ENCODE data around the gene MDP1.
A peak's percentile ranks its signal among the peaks of the same experiment; 100 is the strongest.

Gene MDP1

GRCh38 chr14:24186831-24187538, 28.9 kb downstream of the MDP1 start:
- DNase-seq (ENCODE audit: low read depth): no peak
- peak overlapping the region; percentile 85 for H3K4me3 ChIP-seq (ENCODE audit: low read depth, low read length)
- TF ChIP-seq POLR2A (IDR thresholded peaks at IDR 0.05; ENCODE audit: extremely low read depth, insufficient read length): no peak
- no peak for TF ChIP-seq MYC (IDR thresholded peaks at IDR 0.05; ENCODE audit: low read depth, low read length)

- TF ChIP-seq CTCF (IDR thresholded peaks at IDR 0.05; ENCODE audit: low read depth, low read length): no peak
- TF ChIP-seq POLR2A (IDR thresholded peaks at IDR 0.05; ENCODE audit: extremely low read depth, insufficient read length): no peak
- no peak for TF ChIP-seq MYC (IDR thresholded peaks at IDR 0.05; ENCODE audit: low read depth, low read length)
- no peak for TF ChIP-seq MAX (IDR thresholded peaks at IDR 0.05; ENCODE audit: low read depth, low read length)
- no peak for DNase-seq (ENCODE audit: low read depth)
- no peak overlapping the region for H3K4me3 ChIP-seq (ENCODE audit: low read depth, low read length)
These were observed 30.1 kb downstream of the MDP1 start for GRCh38 chr14:24185741-24186140.

DNA sequence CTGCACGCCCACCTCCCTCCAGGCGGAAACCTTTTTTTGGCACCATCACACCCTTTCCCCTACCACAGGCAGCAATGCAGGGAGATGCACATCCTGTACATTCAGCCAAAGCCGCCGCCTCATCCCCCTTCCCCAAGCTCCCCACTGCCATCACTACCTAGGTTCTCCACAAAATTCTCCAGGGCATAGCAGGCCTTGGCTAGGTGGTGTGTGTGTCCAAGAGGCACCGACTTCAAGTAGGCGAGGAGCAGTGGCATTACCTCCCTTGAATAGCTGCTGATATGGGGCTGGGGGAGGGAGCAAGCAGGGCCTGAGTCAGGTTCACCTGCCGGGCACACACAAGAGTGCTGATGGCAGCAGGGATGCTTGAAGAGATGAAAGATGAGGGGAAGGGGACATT, 30.8 kb downstream of the MDP1 start:
- H3K4me3 ChIP-seq (ENCODE audit: low read depth, low read length): no peak overlapping the region
- no peak for DNase-seq (ENCODE audit: low read depth)
- no peak for TF ChIP-seq MYC (IDR thresholded peaks at IDR 0.05; ENCODE audit: low read depth, low read length)
- TF ChIP-seq MAX (IDR thresholded peaks at IDR 0.05; ENCODE audit: low read depth, low read length): no peak
- no peak for TF ChIP-seq CTCF (IDR thresholded peaks at IDR 0.05; ENCODE audit: low read depth, low read length)
- no peak for TF ChIP-seq POLR2A (IDR thresholded peaks at IDR 0.05; ENCODE audit: extremely low read depth, insufficient read length)

- DNase-seq (ENCODE audit: low read depth): no peak
- TF ChIP-seq MYC (IDR thresholded peaks at IDR 0.05; ENCODE audit: low read depth, low read length): no peak
- no peak for TF ChIP-seq MAX (IDR thresholded peaks at IDR 0.05; ENCODE audit: low read depth, low read length)
- no peak for TF ChIP-seq POLR2A (IDR thresholded peaks at IDR 0.05; ENCODE audit: extremely low read depth, insufficient read length)
- TF ChIP-seq CTCF (IDR thresholded peaks at IDR 0.05; ENCODE audit: low read depth, low read length): no peak
- no peak overlapping the region for H3K4me3 ChIP-seq (ENCODE audit: low read depth, low read length)
These were observed 31.5 kb downstream of the MDP1 start for GRCh38 chr14:24184104-24184970.

- TF ChIP-seq MYC (IDR thresholded peaks at IDR 0.05; ENCODE audit: low read depth, low read length) (no peak), MAX (IDR thresholded peaks at IDR 0.05; ENCODE audit: low read depth, low read length) (no peak), CTCF (IDR thresholded peaks at IDR 0.05; ENCODE audit: low read depth, low read length) (no peak), POLR2A (IDR thresholded peaks at IDR 0.05; ENCODE audit: extremely low read depth, insufficient read length) (no peak)
- DNase-seq (ENCODE audit: low read depth): no peak
- no peak overlapping the region for H3K4me3 ChIP-seq (ENCODE audit: low read depth, low read length)
These were observed 32.8 kb downstream of the MDP1 start for GRCh38 chr14:24183014-24183481.

Data from NB4 (cell line).